GM21717 (cell line): ENCODE measurements around the gene BTBD7.

Source experiments
- ATAC-seq: cut with Tn5 transposase; IDR thresholded peaks from one replicate; pipeline ENCODE4 v1.9.1; 2021; ENCODE audit warnings: mild to moderate bottlenecking, moderate library complexity; ENCODE audit not compliant: unreplicated experiment

BTBD7 gene

DNA sequence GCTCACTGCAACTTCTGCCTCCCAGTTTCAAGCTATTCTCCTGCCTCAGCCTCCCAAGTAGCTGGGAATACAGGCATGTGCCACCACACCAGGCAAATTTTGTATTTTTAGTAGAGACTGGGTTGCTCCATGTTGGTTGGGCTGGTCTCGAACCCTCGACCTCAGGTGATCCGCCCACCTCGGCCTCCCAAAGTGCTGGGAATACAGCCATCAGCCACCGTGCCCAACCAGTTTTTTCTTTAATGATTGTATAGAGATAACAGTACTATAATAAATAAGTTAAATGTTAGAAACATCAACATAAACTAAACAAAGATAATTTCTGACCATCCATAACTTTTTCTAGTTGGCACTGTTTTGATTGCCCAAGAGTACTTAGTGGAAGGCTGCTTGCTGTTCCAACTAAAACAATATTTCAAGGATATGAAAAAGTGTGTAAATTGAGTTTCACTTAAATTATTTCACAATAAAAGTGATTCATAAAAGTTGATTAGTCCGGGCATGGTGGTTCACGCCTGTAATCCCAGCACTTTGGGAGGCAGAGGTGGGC lies 131.6 kb downstream of the BTBD7 start:
- ATAC-seq: no peak

DNA sequence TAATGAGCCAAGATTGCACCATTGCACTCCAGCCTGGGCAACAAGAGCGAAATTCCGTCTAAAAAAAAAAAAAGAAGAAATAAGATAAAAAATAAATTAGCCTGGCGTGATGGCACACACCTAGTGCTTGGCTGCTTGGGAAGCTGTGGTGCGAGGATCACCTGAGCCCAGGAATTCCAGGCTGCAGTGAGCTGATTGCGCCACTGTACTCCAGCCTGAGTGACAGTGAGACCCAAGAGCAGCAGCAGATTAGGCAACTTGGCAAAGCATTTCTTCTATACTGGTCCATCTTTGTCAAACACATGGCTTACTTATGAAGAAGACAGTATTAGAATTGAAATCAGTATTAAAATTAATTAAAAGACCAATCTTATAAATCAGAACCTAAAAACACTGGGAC lies 132.3 kb downstream of the BTBD7 start:
- ATAC-seq: no peak

DNA sequence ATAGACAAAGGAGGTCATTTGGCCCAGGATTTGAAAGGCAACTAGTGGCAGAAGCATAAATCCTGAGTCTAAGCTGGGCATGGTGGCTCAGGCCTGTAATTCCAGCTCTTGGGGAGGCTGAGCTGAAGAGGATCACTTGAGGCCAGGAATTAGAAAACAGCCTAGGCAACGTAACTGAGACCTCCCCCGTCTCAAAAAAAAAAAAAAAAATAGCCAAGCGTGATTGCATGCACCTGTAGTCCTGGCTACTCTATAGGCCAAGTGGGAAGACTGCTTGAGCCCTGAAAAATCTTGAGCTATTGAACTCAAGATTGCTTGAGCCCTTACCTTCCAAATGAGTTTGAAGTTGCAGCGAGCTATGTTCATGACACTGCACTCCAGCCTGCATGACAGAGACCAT lies 133.8 kb downstream of the BTBD7 start:
- no peak for ATAC-seq

DNA sequence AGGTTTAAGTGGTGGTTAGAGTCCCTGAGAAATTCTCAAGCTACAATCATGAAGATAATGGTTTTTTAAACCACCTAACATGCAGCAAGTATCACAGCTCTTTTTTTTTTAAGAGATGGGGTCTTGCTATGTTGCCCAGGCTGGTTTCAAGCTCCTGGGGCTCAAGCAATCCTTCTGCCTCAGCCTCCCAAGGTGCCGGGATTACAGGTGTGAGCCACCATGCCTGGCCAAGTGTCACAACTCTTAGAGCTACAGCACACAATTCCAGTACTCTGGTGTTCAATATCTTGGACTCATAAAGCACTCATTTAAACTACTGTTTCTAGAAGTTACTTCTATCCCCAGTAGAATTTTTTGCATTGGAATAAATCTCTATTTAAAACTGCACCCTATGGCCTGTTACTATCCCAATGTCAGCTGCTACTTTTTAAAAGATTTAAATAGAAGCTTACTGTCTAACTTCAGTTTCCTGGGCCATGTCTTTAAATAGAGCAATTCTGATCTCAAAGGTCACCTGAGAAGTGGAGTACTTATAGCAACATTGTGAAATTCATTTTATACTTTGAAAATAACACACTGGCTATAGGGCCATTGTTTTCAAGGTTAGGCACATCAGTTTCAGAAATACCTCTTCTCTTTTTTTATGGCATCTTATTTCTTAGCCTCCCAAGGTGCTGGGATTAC lies 137.4 kb downstream of the BTBD7 start:
- ATAC-seq: no peak
